MM.1S (cell line): ENCODE results near the gene CCDC91.

Experiments
- DNase-seq: peaks from one replicate; pipeline ENCODE4 v3.0.0-alpha.2; 2015
- H2AFZ ChIP-seq: fragments of 300-600 bp; sonication (generic); 2 replicates; pipeline ENCODE4 v1.6.0; 2016; ENCODE audit warnings: antibody characterized with exemption, low read length
- H3F3A ChIP-seq: fragments of 300-600 bp; sonication (generic); 2 replicates; pipeline ENCODE4 v1.6.1; 2016; ENCODE audit warnings: mild to moderate bottlenecking, antibody characterized with exemption, low read length, moderate library complexity, mixed read lengths; ENCODE audit not compliant: insufficient read depth
- H3K27ac ChIP-seq: fragments of 300-600 bp; sonication (generic); 2 replicates; pipeline ENCODE4 v1.5.1; 2016; ENCODE audit warnings: mild to moderate bottlenecking, low read length
- H3K27me3 ChIP-seq: fragments of 300-600 bp; sonication (generic); replicated peaks from 2 replicates; pipeline ENCODE4 v1.6.0; 2016; ENCODE audit warnings: low read length; ENCODE audit not compliant: insufficient read depth
- H3K36me3 ChIP-seq: fragments of 300-600 bp; sonication (generic); replicated peaks from 2 replicates; pipeline ENCODE4 v1.6.1; 2016; ENCODE audit warnings: mild to moderate bottlenecking, low read length, mixed read lengths; ENCODE audit not compliant: insufficient read depth
- H3K4me1 ChIP-seq: fragments of 300-600 bp; sonication (generic); 2 replicates; pipeline ENCODE4 v1.6.1; 2016; ENCODE audit warnings: low read length, mixed read lengths
- H3K4me2 ChIP-seq: fragments of 300-600 bp; sonication (generic); 2 replicates; pipeline ENCODE4 v1.6.0; 2016; ENCODE audit warnings: low read depth, low read length
- H3K4me3 ChIP-seq: fragments of 300-600 bp; sonication (generic); 2 replicates; pipeline ENCODE4 v1.5.1; 2016; ENCODE audit warnings: low read length, mixed read lengths
- H3K79me2 ChIP-seq: fragments of 300-600 bp; sonication (generic); 2 replicates; pipeline ENCODE4 v1.6.1; 2016; ENCODE audit warnings: mixed run types, low read length, mixed read lengths
- H3K9ac ChIP-seq: fragments of 300-600 bp; sonication (generic); 2 replicates; pipeline ENCODE4 v1.6.1; 2016; ENCODE audit warnings: low read length, mixed read lengths
- H3K9me2 ChIP-seq: fragments of 300-600 bp; sonication (generic); replicated peaks from 2 replicates; pipeline ENCODE4 v1.6.1; 2016; ENCODE audit warnings: mild to moderate bottlenecking, low read length, mixed read lengths; ENCODE audit not compliant: insufficient read depth
- H3K9me3 ChIP-seq: fragments of 300-600 bp; sonication (generic); replicated peaks from 2 replicates; pipeline ENCODE4 v1.6.1; 2016; ENCODE audit warnings: mild to moderate bottlenecking, low read length, mixed read lengths; ENCODE audit not compliant: insufficient read depth
- H4K20me1 ChIP-seq: fragments of 300-600 bp; sonication (generic); 2 replicates; pipeline ENCODE4 v1.6.1; 2016; ENCODE audit warnings: mild to moderate bottlenecking, low read length, moderate library complexity, mixed read lengths; ENCODE audit not compliant: insufficient read depth
- EZH2 ChIP-seq: fragments of 300-600 bp; sonication (generic); optimal IDR thresholded peaks from 2 replicates; pipeline ENCODE3; 2017; ENCODE audit warnings: low read depth, mild to moderate bottlenecking, antibody characterized with exemption, low read length, mixed read lengths
- EZH2phosphoT487 ChIP-seq: fragments of 300-600 bp; sonication (generic); IDR thresholded peaks from 2 replicates; pipeline ENCODE4 v1.6.1; 2018; ENCODE audit warnings: antibody characterized with exemption, low read length
- TF ChIP-seq, protein P1 (sequence below): fragments of 300-600 bp; sonication (generic); IDR thresholded peaks from 2 replicates; pipeline ENCODE4 v1.5.1; 2016; ENCODE audit warnings: antibody characterized with exemption, low read length, mixed read lengths

CCDC91 gene

DNA sequence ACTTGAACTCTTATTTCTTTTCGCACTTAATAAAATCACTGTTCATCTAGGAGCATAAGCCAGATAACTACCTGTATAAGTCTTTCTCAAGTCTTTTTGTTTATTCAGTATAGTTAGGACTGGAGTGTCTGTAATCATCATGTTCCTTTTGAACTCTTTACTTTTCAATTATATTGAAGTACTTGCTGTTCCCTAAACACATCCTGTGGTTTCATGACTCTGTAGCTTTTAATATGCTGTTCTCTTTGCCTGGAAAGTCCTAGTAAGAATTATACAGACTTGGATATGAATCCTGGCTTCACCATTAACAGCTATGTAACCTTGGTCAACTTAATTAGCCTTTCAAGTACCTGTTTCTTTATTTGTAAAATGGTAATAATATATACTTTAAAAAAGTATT is 88.2 kb downstream of the CCDC91 start:
- Histone ChIP-seq H3K9me2 (no peaks in the 10 kb centered on the region), H3K27me3 (no peaks in the 10 kb centered on the region), H3K27ac (no peak overlapping the region), H3K9me3 (no peaks in the 10 kb centered on the region), H3K9ac (no peak overlapping the region), H3K36me3 (no peaks in the 10 kb centered on the region), H3K4me1 (no peaks in the 10 kb centered on the region), H4K20me1 (no peaks in the 10 kb centered on the region), H3K4me3 (no peak overlapping the region), H3K79me2 (no peaks in the 10 kb centered on the region), H2AFZ (no peak overlapping the region), H3K4me2 (no peak overlapping the region), H3F3A (no peaks in the 10 kb centered on the region)
- DNase-seq = no peak
- TF ChIP-seq EZH2phosphoT487 (no peak), EZH2 (no peak)
- TF ChIP-seq, protein P1, sequence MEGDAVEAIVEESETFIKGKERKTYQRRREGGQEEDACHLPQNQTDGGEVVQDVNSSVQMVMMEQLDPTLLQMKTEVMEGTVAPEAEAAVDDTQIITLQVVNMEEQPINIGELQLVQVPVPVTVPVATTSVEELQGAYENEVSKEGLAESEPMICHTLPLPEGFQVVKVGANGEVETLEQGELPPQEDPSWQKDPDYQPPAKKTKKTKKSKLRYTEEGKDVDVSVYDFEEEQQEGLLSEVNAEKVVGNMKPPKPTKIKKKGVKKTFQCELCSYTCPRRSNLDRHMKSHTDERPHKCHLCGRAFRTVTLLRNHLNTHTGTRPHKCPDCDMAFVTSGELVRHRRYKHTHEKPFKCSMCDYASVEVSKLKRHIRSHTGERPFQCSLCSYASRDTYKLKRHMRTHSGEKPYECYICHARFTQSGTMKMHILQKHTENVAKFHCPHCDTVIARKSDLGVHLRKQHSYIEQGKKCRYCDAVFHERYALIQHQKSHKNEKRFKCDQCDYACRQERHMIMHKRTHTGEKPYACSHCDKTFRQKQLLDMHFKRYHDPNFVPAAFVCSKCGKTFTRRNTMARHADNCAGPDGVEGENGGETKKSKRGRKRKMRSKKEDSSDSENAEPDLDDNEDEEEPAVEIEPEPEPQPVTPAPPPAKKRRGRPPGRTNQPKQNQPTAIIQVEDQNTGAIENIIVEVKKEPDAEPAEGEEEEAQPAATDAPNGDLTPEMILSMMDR = no peak

DNA sequence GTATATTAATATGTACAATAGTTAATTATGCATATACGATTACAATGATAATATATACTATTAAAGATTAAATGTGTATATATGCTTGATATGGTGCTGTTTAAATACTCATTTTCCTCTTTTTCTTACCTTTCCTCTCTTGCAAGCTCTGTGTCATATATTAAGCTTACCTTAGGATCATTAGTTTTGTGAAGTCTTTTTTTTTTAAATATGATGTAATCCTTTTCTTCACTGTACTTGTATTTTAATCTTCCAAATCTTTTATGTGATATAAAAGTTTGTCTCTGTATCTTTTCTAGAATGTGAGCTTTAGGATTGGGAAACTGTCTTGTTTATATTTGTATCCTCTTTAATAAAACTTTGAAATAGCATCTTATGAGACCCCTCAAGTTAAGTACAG is 88.7 kb downstream of the CCDC91 start:
- H3K27me3 ChIP-seq = no peaks in the 10 kb centered on the region
- no peaks in the 10 kb centered on the region for H3K4me1 ChIP-seq
- H3K27ac ChIP-seq = no peak overlapping the region
- DNase-seq = no peak
- no peak overlapping the region for H2AFZ ChIP-seq
- H3K4me2 ChIP-seq = no peak overlapping the region
- H3K79me2 ChIP-seq = no peaks in the 10 kb centered on the region
- no peaks in the 10 kb centered on the region for H4K20me1 ChIP-seq
- no peaks in the 10 kb centered on the region for H3K9me3 ChIP-seq
- no peaks in the 10 kb centered on the region for H3F3A ChIP-seq
- H3K9ac ChIP-seq = no peak overlapping the region
- no peaks in the 10 kb centered on the region for H3K36me3 ChIP-seq
- TF ChIP-seq, protein P1 = no peak
- TF ChIP-seq EZH2phosphoT487 (no peak), EZH2 (no peak)
- no peak overlapping the region for H3K4me3 ChIP-seq
- no peaks in the 10 kb centered on the region for H3K9me2 ChIP-seq

DNA sequence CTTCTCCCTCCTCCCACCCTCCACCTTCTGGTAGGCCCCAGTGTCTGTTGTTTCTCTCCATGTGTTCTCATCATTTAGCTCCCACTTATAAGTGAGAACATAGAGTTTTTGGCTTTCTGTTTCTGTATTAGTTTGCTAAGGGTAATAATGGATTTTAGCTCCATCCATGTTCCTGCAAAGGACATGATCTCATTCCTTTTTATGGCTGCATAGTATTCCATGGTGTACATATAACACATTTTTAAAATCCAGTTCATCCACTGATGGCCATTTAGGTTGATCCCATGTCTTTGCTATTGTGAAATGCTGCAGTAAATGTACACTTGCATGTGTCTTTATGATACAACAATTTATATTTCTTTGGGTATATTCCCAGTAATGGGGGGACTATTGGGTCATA is 96.1 kb downstream of the CCDC91 start:
- no peak overlapping the region for H2AFZ ChIP-seq
- no peaks in the 10 kb centered on the region; the same call in none of the 2 replicates for H3K9me3 ChIP-seq

DNA sequence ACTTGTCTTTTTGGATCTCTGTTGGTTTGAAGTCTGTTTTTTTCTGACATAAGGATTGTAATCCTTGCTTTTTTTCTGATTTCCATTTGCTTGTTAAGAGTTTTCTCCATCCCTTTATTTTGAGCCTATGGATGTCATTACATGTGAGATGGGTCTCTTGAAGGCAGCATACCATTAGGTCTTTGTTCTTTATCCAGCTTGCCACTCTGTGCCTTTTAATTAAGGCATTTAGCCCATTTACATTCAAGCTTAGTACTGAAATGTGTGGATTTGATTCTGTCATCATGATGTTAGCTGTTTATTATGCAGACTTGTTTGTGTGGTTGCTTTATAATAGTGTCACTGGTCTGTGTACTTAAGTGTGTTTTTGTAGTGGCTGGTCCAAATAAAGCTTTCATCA is 100.0 kb downstream of the CCDC91 start:
- H3K4me3 ChIP-seq = no peak overlapping the region
- no peaks in the 10 kb centered on the region for H3K4me1 ChIP-seq
- TF ChIP-seq EZH2phosphoT487 (no peak), EZH2 (no peak)
- TF ChIP-seq, protein P1 = no peak
- H3K79me2 ChIP-seq = no peaks in the 10 kb centered on the region
- no peaks in the 10 kb centered on the region for H4K20me1 ChIP-seq
- H3K4me2 ChIP-seq = no peak overlapping the region
- no peaks in the 10 kb centered on the region for H3K9me2 ChIP-seq
- H3K36me3 ChIP-seq = no peaks in the 10 kb centered on the region; the same call in 1 of the 2 replicates
- H3F3A ChIP-seq = no peaks in the 10 kb centered on the region
- no peak overlapping the region for H3K27ac ChIP-seq
- H2AFZ ChIP-seq = no peak overlapping the region
- no peaks in the 10 kb centered on the region for H3K27me3 ChIP-seq
- DNase-seq = no peak
- no peaks in the 10 kb centered on the region; the same call in none of the 2 replicates for H3K9me3 ChIP-seq
- no peak overlapping the region for H3K9ac ChIP-seq

More for the DNA sequence above, 96.1 kb downstream of the CCDC91 start:
- no peaks in the 10 kb centered on the region for H3F3A ChIP-seq
- no peaks in the 10 kb centered on the region for H3K79me2 ChIP-seq
- no peaks in the 10 kb centered on the region for H3K9me2 ChIP-seq
- no peaks in the 10 kb centered on the region for H4K20me1 ChIP-seq
- no peak overlapping the region for H3K9ac ChIP-seq
- DNase-seq = no peak
- no peaks in the 10 kb centered on the region for H3K4me1 ChIP-seq
- no peak overlapping the region for H3K4me3 ChIP-seq
- no peak overlapping the region for H3K4me2 ChIP-seq
- H3K27me3 ChIP-seq = no peaks in the 10 kb centered on the region
- no peak for TF ChIP-seq EZH2
- TF ChIP-seq EZH2phosphoT487 = no peak
- no peak overlapping the region for H3K27ac ChIP-seq
- no peaks in the 10 kb centered on the region; the same call in 1 of the 2 replicates for H3K36me3 ChIP-seq
